GM21723 (cell line): ENCODE results near the gene KLC4.

Experiments used
- ATAC-seq: cut with Tn5 transposase; IDR thresholded peaks from one replicate; pipeline ENCODE4 v1.9.1; 2021; ENCODE audit warnings: mild to moderate bottlenecking, moderate library complexity; ENCODE audit not compliant: unreplicated experiment

KLC4 gene

DNA sequence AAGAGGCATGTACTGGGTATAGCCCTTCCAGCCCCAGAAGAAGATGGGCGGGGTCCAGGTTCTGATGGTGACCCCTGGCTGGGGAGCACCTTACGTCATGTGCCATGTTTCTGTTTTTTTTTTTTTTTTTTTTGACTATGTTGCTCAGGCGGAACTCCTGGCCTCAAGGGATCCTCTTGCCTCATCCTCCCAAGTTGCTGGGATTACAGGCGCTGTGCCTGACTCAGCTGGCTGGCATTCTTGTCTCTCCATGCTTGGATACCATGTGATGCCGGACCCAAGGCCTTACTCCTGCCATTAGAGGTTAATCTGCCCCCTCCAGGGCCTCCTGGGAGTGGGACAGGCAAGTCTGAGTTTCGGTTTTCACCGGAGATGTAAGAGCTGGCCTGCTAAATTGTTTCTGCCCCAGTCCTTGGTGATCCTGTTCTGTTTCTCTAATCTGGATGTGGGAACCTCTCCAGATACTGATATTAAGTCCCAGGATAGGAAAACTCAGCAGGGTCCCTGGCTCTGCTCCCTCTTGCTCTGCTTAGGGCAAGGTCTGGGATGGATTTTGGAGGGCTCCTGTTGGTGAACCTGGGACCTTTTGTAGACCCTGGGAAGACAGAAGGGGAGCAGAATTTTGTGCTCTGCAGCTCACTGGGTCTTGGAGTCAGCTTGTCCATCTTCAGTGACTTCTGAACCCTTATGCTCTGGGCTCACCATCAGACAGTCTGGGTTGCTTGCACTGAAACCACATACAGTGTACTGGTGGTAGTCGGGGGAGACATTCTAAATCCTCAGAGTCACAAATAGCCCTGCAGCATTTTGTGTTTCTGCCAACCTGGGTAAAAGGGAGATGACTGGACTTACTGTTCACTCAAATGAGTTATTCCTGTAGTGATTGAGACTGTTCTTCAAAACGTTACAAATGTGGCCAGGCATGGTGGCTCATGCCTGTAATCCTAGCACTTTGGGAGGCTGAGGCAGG, 61.8 kb downstream of the KLC4 start:
- no peak for ATAC-seq

GRCh38 chr6:43122146-43122545, 62.7 kb downstream of the KLC4 start:
- ATAC-seq = no peak

GRCh38 chr6:43123461-43124314, 64.3 kb downstream of the KLC4 start:
- no peak for ATAC-seq

DNA sequence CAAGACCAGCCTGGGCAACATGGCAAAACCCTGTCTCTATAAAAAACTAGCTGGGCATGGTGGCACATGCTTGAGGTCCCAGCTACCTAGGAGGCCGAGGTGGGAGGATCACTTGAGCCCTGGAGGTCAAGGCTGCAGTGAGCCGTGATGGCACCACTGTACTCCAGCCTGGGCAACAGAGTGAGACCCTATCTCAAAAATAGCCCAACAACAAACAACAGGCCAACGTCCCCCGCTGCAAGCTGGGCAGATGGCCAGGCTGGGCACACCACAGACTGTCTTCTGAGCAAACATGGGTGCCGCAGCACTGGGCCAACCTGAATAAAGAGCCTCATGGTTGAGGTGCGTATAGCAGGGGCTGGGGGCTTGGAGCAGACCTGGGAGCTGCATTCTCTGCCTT, 65.0 kb downstream of the KLC4 start:
- no peak for ATAC-seq
